Measurements from ENCODE around the gene PPP1R37. TPM values are rescaled to one million over a fixed set of nuclear protein-coding genes. Genes with fewer than 3 reads are reported as not detected.
A peak's percentile ranks its signal among the peaks of the same experiment; 100 is the strongest.
"Not testable (repeated sequence)": the region's sequence is repeated elsewhere in the genome, so short reads cannot be mapped to it uniquely, and the experiment has no call there.

The PPP1R37 gene
- total RNA-seq, 1 donor: 53.6 TPM

- peaks cover 79% of the 10 kb centered on the region for H4K20me1 ChIP-seq (ENCODE audit: insufficient read depth, low read length)
- no peak for DNase-seq (ENCODE audit: insufficient read length, low spot score, missing footprints)
- no peak overlapping the region for H3K4me3 ChIP-seq (ENCODE audit: insufficient read depth, low read length)
- no peak overlapping the region for H2AFZ ChIP-seq (ENCODE audit: low read length)
- no peaks in the 10 kb centered on the region for H3K36me3 ChIP-seq (ENCODE audit: insufficient read depth, low read length)
- H3K27ac ChIP-seq (ENCODE audit: low read depth, low read length): no peak overlapping the region
- H3K27me3 ChIP-seq (ENCODE audit: insufficient read depth, low read length): no peaks in the 10 kb centered on the region
- H3K4me1 ChIP-seq (ENCODE audit: insufficient read depth, low read length): peaks cover 8% of the 10 kb centered on the region
- TF ChIP-seq, protein P1, sequence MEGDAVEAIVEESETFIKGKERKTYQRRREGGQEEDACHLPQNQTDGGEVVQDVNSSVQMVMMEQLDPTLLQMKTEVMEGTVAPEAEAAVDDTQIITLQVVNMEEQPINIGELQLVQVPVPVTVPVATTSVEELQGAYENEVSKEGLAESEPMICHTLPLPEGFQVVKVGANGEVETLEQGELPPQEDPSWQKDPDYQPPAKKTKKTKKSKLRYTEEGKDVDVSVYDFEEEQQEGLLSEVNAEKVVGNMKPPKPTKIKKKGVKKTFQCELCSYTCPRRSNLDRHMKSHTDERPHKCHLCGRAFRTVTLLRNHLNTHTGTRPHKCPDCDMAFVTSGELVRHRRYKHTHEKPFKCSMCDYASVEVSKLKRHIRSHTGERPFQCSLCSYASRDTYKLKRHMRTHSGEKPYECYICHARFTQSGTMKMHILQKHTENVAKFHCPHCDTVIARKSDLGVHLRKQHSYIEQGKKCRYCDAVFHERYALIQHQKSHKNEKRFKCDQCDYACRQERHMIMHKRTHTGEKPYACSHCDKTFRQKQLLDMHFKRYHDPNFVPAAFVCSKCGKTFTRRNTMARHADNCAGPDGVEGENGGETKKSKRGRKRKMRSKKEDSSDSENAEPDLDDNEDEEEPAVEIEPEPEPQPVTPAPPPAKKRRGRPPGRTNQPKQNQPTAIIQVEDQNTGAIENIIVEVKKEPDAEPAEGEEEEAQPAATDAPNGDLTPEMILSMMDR (IDR thresholded peaks at IDR 0.05; ENCODE audit: extremely low read depth, low read depth, low read length): no peak
- no peaks in the 10 kb centered on the region for H3K9me3 ChIP-seq (ENCODE audit: low read depth, low read length)
- H3K79me2 ChIP-seq (ENCODE audit: insufficient read depth, low read length): peaks cover 93% of the 10 kb centered on the region
- no peak overlapping the region for H3K4me2 ChIP-seq (ENCODE audit: insufficient read depth, low read length)
These were observed 25.1 kb downstream of the PPP1R37 start for GRCh38 chr19:45118106-45118505.

DNA sequence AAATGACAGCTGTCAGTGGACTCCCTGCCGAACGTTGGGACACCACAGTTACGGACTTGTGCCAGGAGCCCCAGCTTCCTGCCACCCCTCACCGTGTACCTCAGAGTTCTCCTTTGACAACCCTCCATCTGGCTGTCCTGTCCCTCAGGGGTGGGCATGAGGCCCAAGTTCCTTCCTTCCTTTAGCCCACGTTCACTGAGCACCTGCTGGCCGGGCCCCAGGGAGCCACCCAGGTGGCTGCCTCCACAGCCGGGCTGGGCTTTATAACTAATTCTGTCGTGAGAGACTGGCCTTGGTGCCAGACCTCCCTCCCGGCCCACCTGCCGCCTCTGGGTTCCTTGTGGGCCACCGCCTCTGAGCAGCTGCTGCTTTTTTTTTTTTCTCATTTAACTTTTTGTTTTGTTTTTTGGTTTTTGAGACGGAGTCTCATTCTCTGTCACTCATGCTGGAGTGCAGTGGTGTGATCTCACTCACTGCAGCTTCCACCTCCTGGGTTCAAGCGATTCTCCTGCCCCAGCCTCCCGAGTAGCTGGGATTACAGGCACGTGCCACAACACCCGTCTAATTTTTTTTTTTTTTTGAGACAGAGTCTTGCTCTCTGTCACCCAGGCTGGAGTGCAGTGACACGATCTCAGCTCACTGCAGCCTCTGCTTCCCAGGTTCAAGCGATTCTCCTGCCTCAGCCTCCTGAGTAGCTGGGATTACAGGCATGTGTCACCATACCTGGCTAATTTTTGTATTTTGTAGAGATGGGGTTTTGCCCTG is 25.8 kb downstream of the PPP1R37 start:
- H3K4me1 ChIP-seq (ENCODE audit: insufficient read depth, low read length); H2AFZ ChIP-seq (ENCODE audit: low read length); H3K4me3 ChIP-seq (ENCODE audit: insufficient read depth, low read length); H3K27me3 ChIP-seq (ENCODE audit: insufficient read depth, low read length); H3K36me3 ChIP-seq (ENCODE audit: insufficient read depth, low read length); H3K4me2 ChIP-seq (ENCODE audit: insufficient read depth, low read length); H3K9me3 ChIP-seq (ENCODE audit: low read depth, low read length); DNase-seq (ENCODE audit: insufficient read length, low spot score, missing footprints); H3K27ac ChIP-seq (ENCODE audit: low read depth, low read length): not testable (repeated sequence)
- peaks cover 93% of the 10 kb centered on the region for H3K79me2 ChIP-seq (ENCODE audit: insufficient read depth, low read length)
- H4K20me1 ChIP-seq (ENCODE audit: insufficient read depth, low read length): peaks cover 79% of the 10 kb centered on the region

DNA sequence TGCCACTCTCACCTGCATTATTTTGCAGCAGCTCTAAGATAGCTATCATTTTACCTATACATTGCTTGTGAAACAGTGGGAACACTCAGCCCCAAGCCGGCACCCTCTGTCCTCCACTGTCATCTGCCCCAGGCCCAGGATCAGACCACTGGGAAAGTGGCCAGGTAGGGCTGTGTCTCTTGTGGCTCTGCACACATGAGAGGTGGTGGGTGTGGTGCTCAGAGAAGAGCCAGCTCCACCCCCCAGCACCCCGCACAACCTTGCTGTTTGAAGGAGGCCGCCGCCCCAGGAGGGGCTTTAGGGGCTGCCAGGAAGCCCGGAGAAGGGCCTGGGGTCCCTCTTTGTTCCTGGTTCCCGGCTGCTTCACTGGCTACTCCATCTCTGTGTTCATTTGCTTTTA is 26.6 kb downstream of the PPP1R37 start:
- Histone ChIP-seq H3K27ac (ENCODE audit: low read depth, low read length) (no peak overlapping the region), H4K20me1 (ENCODE audit: insufficient read depth, low read length) (peaks cover 82% of the 10 kb centered on the region), H2AFZ (ENCODE audit: low read length) (no peak overlapping the region), H3K4me3 (ENCODE audit: insufficient read depth, low read length) (no peak overlapping the region), H3K4me1 (ENCODE audit: insufficient read depth, low read length) (peaks cover 8% of the 10 kb centered on the region), H3K27me3 (ENCODE audit: insufficient read depth, low read length) (no peaks in the 10 kb centered on the region), H3K4me2 (ENCODE audit: insufficient read depth, low read length) (no peak overlapping the region), H3K9me3 (ENCODE audit: low read depth, low read length) (no peaks in the 10 kb centered on the region), H3K36me3 (ENCODE audit: insufficient read depth, low read length) (no peaks in the 10 kb centered on the region), H3K79me2 (ENCODE audit: insufficient read depth, low read length) (peaks cover 93% of the 10 kb centered on the region)
- TF ChIP-seq, protein P1 (IDR thresholded peaks at IDR 0.05; ENCODE audit: extremely low read depth, low read depth, low read length): no peak
- DNase-seq (ENCODE audit: insufficient read length, low spot score, missing footprints): peak; percentile 49

DNA sequence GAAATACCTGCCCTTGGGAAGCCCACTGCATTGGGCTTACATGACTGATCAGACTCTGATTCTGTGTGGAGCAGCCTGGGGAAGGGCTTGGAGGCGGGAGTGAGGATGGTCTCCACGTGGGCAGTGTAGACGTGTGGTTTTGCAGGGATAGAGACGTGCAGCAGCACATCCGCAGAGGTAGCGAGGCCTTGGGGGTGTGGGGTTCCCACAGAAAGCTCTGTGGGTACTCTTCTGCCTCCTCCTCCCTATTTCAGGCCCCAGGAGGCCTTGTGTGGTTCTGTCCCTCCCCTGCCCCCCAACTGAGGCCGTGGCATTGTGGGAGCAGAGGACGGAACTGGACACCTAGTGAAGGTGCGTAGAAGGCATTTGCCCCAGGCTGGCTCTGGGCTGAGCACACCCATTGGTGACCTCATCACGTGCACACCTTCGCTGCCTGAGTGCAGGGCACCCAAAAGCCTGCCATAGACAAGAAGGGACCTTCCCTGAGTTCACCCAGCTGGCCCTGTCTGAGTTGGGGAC is 28.9 kb downstream of the PPP1R37 start:
- Histone ChIP-seq H4K20me1 (ENCODE audit: insufficient read depth, low read length) (peaks cover 79% of the 10 kb centered on the region), H2AFZ (ENCODE audit: low read length) (no peak overlapping the region), H3K4me3 (ENCODE audit: insufficient read depth, low read length) (no peak overlapping the region), H3K4me1 (ENCODE audit: insufficient read depth, low read length) (peaks cover 8% of the 10 kb centered on the region), H3K4me2 (ENCODE audit: insufficient read depth, low read length) (no peak overlapping the region), H3K9me3 (ENCODE audit: low read depth, low read length) (no peaks in the 10 kb centered on the region), H3K27ac (ENCODE audit: low read depth, low read length) (no peak overlapping the region), H3K79me2 (ENCODE audit: insufficient read depth, low read length) (peaks cover 92% of the 10 kb centered on the region), H3K27me3 (ENCODE audit: insufficient read depth, low read length) (no peaks in the 10 kb centered on the region), H3K36me3 (ENCODE audit: insufficient read depth, low read length) (no peaks in the 10 kb centered on the region)
- DNase-seq (ENCODE audit: insufficient read length, low spot score, missing footprints): peak; percentile 47
- TF ChIP-seq, protein P1 (IDR thresholded peaks at IDR 0.05; ENCODE audit: extremely low read depth, low read depth, low read length): no peak

Data from osteoblast (primary cell).